Smooth muscle cell (in vitro differentiated cells): ENCODE results near the gene RASGEF1C. TPM values are rescaled to one million over a fixed set of nuclear protein-coding genes. Genes with fewer than 3 reads are reported as not detected.

Experiments used
- DNase-seq: peaks from one replicate; lab custom pipeline; 2025; ENCODE audit not compliant: unreplicated experiment; lab: John Stamatoyannopoulos, UW
- H2AFZ ChIP-seq: fragments of 200-600 bp; sonication (generic); 2 replicates; pipeline ENCODE4 v1.6.0; 2016; ENCODE audit warnings: antibody characterized with exemption, low read depth, mild to moderate bottlenecking
- H3F3A ChIP-seq: fragments of 200-600 bp; sonication (generic); 2 replicates; pipeline ENCODE4 v1.6.0; 2017; ENCODE audit warnings: antibody characterized with exemption, low read depth
- H3K27ac ChIP-seq: fragments of 200-600 bp; sonication (generic); 2 replicates; pipeline ENCODE4 v1.5.1; 2016; ENCODE audit warnings: low read depth, mild to moderate bottlenecking
- H3K27me3 ChIP-seq: fragments of 200-600 bp; sonication (generic); 2 replicates; pipeline ENCODE4 v1.6.1; 2016; ENCODE audit warnings: low read depth, mild to moderate bottlenecking
- H3K36me3 ChIP-seq: fragments of 200-600 bp; sonication (generic); 2 replicates; pipeline ENCODE4 v1.5.1; 2016; ENCODE audit warnings: low read depth
- H3K4me1 ChIP-seq: fragments of 200-600 bp; sonication (generic); 2 replicates; pipeline ENCODE4 v1.5.1; 2016; ENCODE audit warnings: low read depth
- H3K4me2 ChIP-seq: fragments of 200-600 bp; sonication (generic); 2 replicates; pipeline ENCODE4 v1.6.0; 2016; ENCODE audit warnings: mild to moderate bottlenecking
- H3K4me3 ChIP-seq: fragments of 200-600 bp; sonication (generic); 2 replicates; pipeline ENCODE4 v1.5.1; 2016; ENCODE audit warnings: mild to moderate bottlenecking
- H3K79me2 ChIP-seq: fragments of 200-600 bp; sonication (generic); 2 replicates; pipeline ENCODE4 v1.6.0; 2016; ENCODE audit warnings: low read depth, mild to moderate bottlenecking
- H3K9ac ChIP-seq: fragments of 200-600 bp; sonication (generic); 2 replicates; pipeline ENCODE4 v1.6.0; 2016; ENCODE audit warnings: low read depth
- H3K9me3 ChIP-seq: fragments of 200-600 bp; sonication (generic); replicated peaks from 2 replicates; pipeline ENCODE4 v1.5.1; 2016; ENCODE audit warnings: low read depth
- H4K20me1 ChIP-seq: fragments of 200-600 bp; sonication (generic); 2 replicates; pipeline ENCODE4 v1.6.0; 2016; ENCODE audit warnings: low read depth
- WGBS: methylation state at CpG from one replicate; pipeline ENCODE4 v1.1.7; 2016; ENCODE audit warnings: low lambda C conversion rate; 5-methylcytosine and 5-hydroxymethylcytosine counted together
- polyA plus RNA-seq: library from polyadenylated mRNA; unstranded; fragments of >200 nt; fragmentation: Nextera tagmentation; extraction: Ambion mirVana; gene quantifications from 2 replicates; pipeline ENCODE4 v1.2.1, GENCODE V29; 2016
- total RNA-seq: library from RNA; depleted of rRNA; stranded (reverse); fragments of >200 nt; gene quantifications from 2 replicates; pipeline ENCODE4 v1.2.3, GENCODE V29; 2014
- TF ChIP-seq, protein P1 (sequence below): fragments of 200-600 bp; sonication (generic); IDR thresholded peaks from 2 replicates; pipeline ENCODE4 v1.5.1; 2017; ENCODE audit warnings: borderline replicate concordance, mild to moderate bottlenecking, antibody characterized with exemption; ENCODE audit not compliant: insufficient read depth, poor library complexity, severe bottlenecking

The RASGEF1C gene
- total and polyA plus RNA-seq, 2 experiments from 2014 or later: 0.14 TPM; not detected in 1

DNA sequence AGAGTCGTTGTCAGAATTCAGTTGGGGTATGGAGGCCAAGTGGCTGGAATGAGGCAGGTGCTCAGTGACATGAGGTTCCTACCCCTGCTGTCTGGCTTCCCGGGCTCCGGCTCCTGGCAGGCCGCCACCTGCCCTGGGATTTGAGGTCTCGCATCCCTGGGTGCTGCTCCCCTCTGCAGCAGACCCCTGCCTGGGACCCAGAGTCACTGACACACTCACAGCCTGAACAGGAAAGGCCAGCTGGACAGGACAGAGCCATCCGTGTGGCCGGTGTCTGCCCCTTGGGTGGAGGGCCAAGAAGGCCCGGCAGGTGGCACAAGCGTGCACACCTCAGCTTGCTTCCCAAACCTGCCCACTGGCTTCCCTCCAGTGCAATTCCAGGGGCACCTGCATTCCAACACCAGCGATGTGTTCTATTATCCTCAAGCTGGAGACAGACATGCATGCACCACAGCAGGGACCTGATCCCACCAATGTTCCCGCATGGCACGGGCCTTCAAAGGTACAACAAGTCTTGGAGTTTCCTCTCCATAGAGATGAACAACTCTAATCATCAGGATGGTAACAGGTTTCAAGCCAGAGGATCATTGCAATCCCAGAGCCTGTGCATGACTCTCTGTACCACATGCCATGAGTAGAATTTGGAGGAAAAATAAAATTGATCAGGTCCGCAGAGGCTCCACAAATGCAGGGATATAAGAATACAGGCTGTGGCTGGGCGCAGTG, 91.8 kb downstream of the RASGEF1C start:
- no peaks in the 10 kb centered on the region for H3F3A ChIP-seq
- TF ChIP-seq, protein P1, sequence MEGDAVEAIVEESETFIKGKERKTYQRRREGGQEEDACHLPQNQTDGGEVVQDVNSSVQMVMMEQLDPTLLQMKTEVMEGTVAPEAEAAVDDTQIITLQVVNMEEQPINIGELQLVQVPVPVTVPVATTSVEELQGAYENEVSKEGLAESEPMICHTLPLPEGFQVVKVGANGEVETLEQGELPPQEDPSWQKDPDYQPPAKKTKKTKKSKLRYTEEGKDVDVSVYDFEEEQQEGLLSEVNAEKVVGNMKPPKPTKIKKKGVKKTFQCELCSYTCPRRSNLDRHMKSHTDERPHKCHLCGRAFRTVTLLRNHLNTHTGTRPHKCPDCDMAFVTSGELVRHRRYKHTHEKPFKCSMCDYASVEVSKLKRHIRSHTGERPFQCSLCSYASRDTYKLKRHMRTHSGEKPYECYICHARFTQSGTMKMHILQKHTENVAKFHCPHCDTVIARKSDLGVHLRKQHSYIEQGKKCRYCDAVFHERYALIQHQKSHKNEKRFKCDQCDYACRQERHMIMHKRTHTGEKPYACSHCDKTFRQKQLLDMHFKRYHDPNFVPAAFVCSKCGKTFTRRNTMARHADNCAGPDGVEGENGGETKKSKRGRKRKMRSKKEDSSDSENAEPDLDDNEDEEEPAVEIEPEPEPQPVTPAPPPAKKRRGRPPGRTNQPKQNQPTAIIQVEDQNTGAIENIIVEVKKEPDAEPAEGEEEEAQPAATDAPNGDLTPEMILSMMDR: no peak
- H4K20me1 ChIP-seq: no peaks in the 10 kb centered on the region
- no peak overlapping the region for H2AFZ ChIP-seq
- no peaks in the 10 kb centered on the region for H3K79me2 ChIP-seq
- H3K36me3 ChIP-seq: no peaks in the 10 kb centered on the region
- H3K4me3 ChIP-seq: no peak overlapping the region
- DNase-seq: no peak
- WGBS: 94% methylated on average over 14 of the region's 14 CpGs
- no peak overlapping the region for H3K9ac ChIP-seq
- H3K4me1 ChIP-seq: no peaks in the 10 kb centered on the region
- no peak overlapping the region for H3K27ac ChIP-seq
- no peak overlapping the region for H3K4me2 ChIP-seq
- H3K27me3 ChIP-seq: no peaks in the 10 kb centered on the region
- no peaks in the 10 kb centered on the region for H3K9me3 ChIP-seq

DNA sequence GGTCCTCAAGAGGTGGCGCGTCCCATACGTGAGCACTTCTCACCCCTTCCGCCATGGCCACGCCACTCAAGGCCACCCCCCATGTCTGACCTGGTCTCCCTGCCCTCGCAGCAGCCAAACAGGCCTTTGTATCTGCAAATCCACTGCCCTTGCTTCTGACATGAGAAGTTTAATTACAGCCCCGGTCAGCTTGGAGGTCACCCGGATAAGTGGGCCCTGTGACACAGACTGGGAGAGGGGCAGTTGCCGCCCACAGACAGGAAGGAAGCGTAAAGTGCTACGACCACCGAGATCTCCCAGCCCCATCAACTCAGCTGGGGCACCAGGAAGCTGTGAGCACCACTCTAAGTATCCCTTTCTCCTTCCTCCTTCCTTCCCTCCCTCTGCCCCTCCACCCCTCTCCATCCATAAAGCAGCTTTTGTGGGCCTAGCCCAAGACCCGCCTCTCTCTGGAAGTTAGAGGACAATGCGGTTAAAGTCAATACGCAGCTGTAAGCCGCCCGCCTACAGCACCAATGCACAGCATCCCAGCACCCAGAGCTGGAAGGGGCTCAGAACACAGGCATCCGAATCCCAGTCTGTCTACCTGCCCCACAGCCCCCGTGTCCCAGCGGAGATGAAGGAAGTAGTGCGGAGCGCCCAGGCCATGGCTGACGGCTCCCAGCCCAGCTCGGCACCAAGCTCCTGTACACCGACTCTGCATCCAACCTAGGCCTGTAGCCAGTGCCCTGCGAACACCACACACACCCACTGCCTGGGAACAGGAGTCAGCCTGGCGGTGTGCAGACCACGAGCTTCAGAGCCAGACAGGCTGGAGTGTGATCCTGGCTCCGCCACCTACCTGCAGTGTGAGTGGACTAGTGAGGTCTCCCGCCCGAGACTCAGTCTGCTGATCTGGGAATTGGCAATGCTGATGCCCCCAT, 92.7 kb downstream of the RASGEF1C start:
- H4K20me1 ChIP-seq: no peaks in the 10 kb centered on the region
- H3K27me3 ChIP-seq: no peaks in the 10 kb centered on the region
- H2AFZ ChIP-seq: no peak overlapping the region
- 88% methylated on average over 31 of the region's 31 CpGs for WGBS
- no peaks in the 10 kb centered on the region for H3K9me3 ChIP-seq
- TF ChIP-seq, protein P1: no peak
- H3K9ac ChIP-seq: no peak overlapping the region
- no peak overlapping the region for H3K4me3 ChIP-seq
- no peaks in the 10 kb centered on the region for H3K36me3 ChIP-seq
- H3K4me1 ChIP-seq: no peaks in the 10 kb centered on the region
- DNase-seq: no peak
- no peaks in the 10 kb centered on the region for H3K79me2 ChIP-seq
- H3K27ac ChIP-seq: no peak overlapping the region
- no peak overlapping the region for H3K4me2 ChIP-seq
- H3F3A ChIP-seq: no peaks in the 10 kb centered on the region

DNA sequence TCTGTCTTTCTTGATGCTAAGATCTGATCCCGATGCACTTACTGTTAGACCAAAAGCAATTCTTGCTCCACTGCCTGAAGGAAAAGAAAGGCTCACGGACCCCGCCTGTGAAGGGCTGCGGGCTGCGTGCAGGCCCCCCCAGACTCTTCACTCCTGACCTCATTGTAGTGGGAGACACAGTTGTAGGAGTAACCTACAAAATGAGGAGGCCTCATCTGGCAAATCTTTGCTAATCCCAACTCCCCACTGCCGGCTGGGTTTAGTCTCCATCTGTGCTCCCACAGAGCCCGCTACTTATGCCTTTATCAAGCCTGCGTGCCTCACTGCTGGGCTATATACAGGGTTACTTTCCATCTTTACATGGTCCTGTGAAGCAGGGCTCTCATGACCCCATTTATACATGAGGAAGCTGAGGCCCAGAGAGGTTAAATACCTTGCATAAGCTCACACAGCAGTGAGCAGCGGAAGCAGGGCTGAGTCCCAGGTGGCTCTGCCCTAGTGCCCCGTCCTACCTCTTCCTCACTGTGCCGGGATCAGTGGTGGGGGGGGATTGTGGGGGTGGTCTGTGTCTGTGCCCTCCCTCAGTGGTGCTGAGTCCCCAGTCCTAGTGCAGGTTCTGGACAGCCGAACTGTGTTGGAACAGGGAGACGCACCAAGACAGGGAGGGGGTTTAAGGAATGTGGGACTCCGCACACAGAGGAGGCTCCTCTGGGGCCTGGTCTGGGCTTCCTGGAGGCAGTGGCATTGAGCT, 93.5 kb downstream of the RASGEF1C start:
- Histone ChIP-seq H3K9me3 (no peaks in the 10 kb centered on the region), H2AFZ (no peak overlapping the region), H3K79me2 (no peaks in the 10 kb centered on the region), H3K27me3 (no peaks in the 10 kb centered on the region), H3K4me1 (no peaks in the 10 kb centered on the region), H3K4me2 (no peak overlapping the region), H3K36me3 (no peaks in the 10 kb centered on the region), H3F3A (no peaks in the 10 kb centered on the region), H3K4me3 (no peak overlapping the region), H3K9ac (no peak overlapping the region), H4K20me1 (no peaks in the 10 kb centered on the region), H3K27ac (no peak overlapping the region)
- TF ChIP-seq, protein P1: no peak
- WGBS: 97% methylated on average over 13 of the region's 14 CpGs
- no peak for DNase-seq
